ENCODE data around the gene NCBP3. TPM values are rescaled to one million over a fixed set of nuclear protein-coding genes. Genes with fewer than 3 reads are reported as not detected.

The NCBP3 gene
- total RNA-seq, 1 experiment from 2014 or later = 28.1 TPM

DNA sequence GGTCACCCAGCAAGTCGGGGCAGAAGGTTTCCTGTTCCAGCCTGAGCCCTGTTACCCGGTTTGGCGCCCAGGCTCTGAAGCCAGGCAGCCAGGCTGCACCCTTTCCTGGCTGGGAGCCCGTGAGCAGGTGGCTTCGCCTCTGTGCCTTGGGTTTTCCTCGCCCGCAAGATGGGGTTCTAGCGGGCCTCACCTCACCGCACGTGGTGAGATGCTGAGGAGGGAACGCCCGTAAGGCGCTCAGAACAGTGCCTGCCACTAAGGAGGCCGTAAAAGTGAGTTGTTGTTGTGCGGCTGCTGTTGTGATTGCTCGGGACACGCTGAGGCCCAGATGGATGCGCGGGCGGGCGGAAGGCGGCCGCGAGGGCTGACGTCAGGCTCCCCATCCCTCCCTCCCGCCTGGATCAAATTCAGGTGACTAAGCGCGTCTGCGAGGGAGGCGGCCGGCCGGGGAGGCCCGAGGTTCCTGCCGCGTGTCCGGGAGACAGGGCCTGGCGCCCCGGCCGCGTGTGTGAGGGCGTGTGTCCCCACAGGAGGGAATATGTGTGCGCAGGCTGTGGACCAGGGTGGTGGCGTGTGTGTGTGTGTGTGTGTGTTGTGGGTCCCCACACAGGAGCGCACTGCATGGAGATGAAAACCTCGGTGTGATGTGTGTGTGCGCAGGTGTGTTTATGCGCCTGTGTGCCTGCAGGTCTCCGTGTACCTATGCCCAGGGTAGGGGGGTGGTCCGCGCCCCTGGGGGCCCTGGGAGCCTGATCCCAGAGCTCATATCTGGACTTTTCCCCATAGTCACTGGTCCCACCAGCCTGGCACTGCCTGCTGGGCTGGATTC lies 42.5 kb upstream of the NCBP3 start:
- POLR2A ChIA-PET = no interaction called here
- DNase-seq (ENCODE audit: low read depth, low spot score) (no peak), ATAC-seq (peak; percentile 37)
- TF ChIP-seq, protein P1, sequence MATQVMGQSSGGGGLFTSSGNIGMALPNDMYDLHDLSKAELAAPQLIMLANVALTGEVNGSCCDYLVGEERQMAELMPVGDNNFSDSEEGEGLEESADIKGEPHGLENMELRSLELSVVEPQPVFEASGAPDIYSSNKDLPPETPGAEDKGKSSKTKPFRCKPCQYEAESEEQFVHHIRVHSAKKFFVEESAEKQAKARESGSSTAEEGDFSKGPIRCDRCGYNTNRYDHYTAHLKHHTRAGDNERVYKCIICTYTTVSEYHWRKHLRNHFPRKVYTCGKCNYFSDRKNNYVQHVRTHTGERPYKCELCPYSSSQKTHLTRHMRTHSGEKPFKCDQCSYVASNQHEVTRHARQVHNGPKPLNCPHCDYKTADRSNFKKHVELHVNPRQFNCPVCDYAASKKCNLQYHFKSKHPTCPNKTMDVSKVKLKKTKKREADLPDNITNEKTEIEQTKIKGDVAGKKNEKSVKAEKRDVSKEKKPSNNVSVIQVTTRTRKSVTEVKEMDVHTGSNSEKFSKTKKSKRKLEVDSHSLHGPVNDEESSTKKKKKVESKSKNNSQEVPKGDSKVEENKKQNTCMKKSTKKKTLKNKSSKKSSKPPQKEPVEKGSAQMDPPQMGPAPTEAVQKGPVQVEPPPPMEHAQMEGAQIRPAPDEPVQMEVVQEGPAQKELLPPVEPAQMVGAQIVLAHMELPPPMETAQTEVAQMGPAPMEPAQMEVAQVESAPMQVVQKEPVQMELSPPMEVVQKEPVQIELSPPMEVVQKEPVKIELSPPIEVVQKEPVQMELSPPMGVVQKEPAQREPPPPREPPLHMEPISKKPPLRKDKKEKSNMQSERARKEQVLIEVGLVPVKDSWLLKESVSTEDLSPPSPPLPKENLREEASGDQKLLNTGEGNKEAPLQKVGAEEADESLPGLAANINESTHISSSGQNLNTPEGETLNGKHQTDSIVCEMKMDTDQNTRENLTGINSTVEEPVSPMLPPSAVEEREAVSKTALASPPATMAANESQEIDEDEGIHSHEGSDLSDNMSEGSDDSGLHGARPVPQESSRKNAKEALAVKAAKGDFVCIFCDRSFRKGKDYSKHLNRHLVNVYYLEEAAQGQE (IDR thresholded peaks at IDR 0.05; ENCODE audit: insufficient read depth in 1 of 2, low read depth in 2 of 2, low read length in 1 of 2) = no peak
- TF ChIP-seq, protein P2, sequence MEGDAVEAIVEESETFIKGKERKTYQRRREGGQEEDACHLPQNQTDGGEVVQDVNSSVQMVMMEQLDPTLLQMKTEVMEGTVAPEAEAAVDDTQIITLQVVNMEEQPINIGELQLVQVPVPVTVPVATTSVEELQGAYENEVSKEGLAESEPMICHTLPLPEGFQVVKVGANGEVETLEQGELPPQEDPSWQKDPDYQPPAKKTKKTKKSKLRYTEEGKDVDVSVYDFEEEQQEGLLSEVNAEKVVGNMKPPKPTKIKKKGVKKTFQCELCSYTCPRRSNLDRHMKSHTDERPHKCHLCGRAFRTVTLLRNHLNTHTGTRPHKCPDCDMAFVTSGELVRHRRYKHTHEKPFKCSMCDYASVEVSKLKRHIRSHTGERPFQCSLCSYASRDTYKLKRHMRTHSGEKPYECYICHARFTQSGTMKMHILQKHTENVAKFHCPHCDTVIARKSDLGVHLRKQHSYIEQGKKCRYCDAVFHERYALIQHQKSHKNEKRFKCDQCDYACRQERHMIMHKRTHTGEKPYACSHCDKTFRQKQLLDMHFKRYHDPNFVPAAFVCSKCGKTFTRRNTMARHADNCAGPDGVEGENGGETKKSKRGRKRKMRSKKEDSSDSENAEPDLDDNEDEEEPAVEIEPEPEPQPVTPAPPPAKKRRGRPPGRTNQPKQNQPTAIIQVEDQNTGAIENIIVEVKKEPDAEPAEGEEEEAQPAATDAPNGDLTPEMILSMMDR (IDR thresholded peaks at IDR 0.05) = no peak
- TF ChIP-seq SIN3A (IDR thresholded peaks at IDR 0.05; ENCODE audit: borderline replicate concordance, insufficient read depth, low read depth, low read length) = no peak
- TF ChIP-seq POLR2AphosphoS5 (IDR thresholded peaks at IDR 0.05; ENCODE audit: low read depth, low read length) = no peak
- TF ChIP-seq TCF7L2 (IDR thresholded peaks at IDR 0.05; ENCODE audit: low read depth, low read length) = no peak
- Histone ChIP-seq H3K27me3 (ENCODE audit: control insufficient read depth, insufficient read depth, low read length) (no peaks in the 10 kb centered on the region), H3K27ac (ENCODE audit: low read length) (peak overlapping the region; percentile 77), H3K36me3 (ENCODE audit: control insufficient read depth, insufficient read depth, low read length) (no peaks in the 10 kb centered on the region; the same call in 1 of the 2 replicates), H3K9me3 (ENCODE audit: control insufficient read depth, insufficient read depth, low read depth, low read length) (no peaks in the 10 kb centered on the region), H3K4me1 (ENCODE audit: control insufficient read depth, insufficient read depth, low read length) (peaks cover 56% of the 10 kb centered on the region), H3K4me3 (ENCODE audit: low read depth in 2 of 2, low read length in 2 of 2) (peak overlapping the region in 1 of 2 experiments; percentile 11; a peak in 1 of 4 replicates)
- intact Hi-C loops (cut with micrococcal nuclease; ENCODE audit: unreplicated experiment) = no loop called here
- in situ Hi-C loops (cut with HindIII; ENCODE audit: low pct_unique_long_range_greater_than_20kb, low sequenced_read_pairs) = no loop called here
- CTCF ChIA-PET = no interaction called here
- no TSS peak for BruUV-seq (replicated peaks)

DNA sequence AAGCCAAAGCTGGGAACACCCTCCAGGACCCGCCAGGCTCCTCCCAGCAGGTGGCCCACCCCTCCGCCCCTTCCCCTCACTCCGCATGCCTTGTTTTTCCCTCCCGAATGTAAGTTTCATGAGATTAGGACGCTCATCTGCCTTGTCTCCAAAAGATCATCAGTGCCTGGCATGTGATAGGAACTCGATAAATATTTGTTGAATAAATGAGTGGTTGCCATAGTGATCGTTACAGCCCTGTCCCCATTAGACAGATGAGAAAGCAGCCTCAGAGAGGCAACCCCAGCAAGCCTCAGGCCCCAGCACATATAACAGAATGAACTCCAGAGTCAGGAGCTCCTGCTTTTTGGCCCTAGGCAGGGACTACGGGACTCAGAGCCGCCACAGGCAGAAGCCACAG lies 41.8 kb upstream of the NCBP3 start:
- intact Hi-C loops (cut with micrococcal nuclease; ENCODE audit: unreplicated experiment) (no loop called here), in situ Hi-C loops (cut with HindIII; ENCODE audit: low pct_unique_long_range_greater_than_20kb, low sequenced_read_pairs) (no loop called here)
- ATAC-seq (no peak), DNase-seq (ENCODE audit: low read depth, low spot score) (no peak)
- no TSS peak for BruUV-seq (replicated peaks)
- Histone ChIP-seq H3K4me1 (ENCODE audit: control insufficient read depth, insufficient read depth, low read length) (peaks cover 54% of the 10 kb centered on the region), H3K4me3 (ENCODE audit: low read depth in 2 of 2, low read length in 2 of 2) (no peak overlapping the region), H3K9me3 (ENCODE audit: control insufficient read depth, insufficient read depth, low read depth, low read length) (no peaks in the 10 kb centered on the region), H3K27me3 (ENCODE audit: control insufficient read depth, insufficient read depth, low read length) (no peaks in the 10 kb centered on the region), H3K27ac (ENCODE audit: low read length) (peak overlapping the region; percentile 66), H3K36me3 (ENCODE audit: control insufficient read depth, insufficient read depth, low read length) (no peaks in the 10 kb centered on the region; the same call in 1 of the 2 replicates)
- ChIA-PET CTCF (no interaction called here), POLR2A (no interaction called here)
- no peak for TF ChIP-seq TCF7L2 (IDR thresholded peaks at IDR 0.05; ENCODE audit: low read depth, low read length)
- TF ChIP-seq, protein P1 (IDR thresholded peaks at IDR 0.05; ENCODE audit: insufficient read depth in 1 of 2, low read depth in 2 of 2, low read length in 1 of 2) = no peak
- no peak for TF ChIP-seq POLR2AphosphoS5 (IDR thresholded peaks at IDR 0.05; ENCODE audit: low read depth, low read length)
- TF ChIP-seq SIN3A (IDR thresholded peaks at IDR 0.05; ENCODE audit: borderline replicate concordance, insufficient read depth, low read depth, low read length) = no peak
- TF ChIP-seq, protein P2 (IDR thresholded peaks at IDR 0.05) = no peak

All from Panc1 (cell line).